OCI-LY3 (cell line): ENCODE measurements around the gene ANKS4B.

Experiments
- H2AFZ ChIP-seq: fragments of 200-600, 300-600 bp; shearing (Covaris generic); 2 replicates; pipeline ENCODE4 v1.6.0; 2014; ENCODE audit warnings: antibody characterized with exemption, low read depth, low read length
- H3K27ac ChIP-seq: fragments of 200-600, 300-600 bp; sonication (generic); 2 replicates; pipeline ENCODE4 v1.5.1; 2014; ENCODE audit warnings: mild to moderate bottlenecking, low read length, moderate library complexity, mixed read lengths
- H3K27me3 ChIP-seq: fragments of 200-600, 300-600 bp; sonication (generic); 2 replicates; pipeline ENCODE4 v1.6.1; 2014; ENCODE audit warnings: low read depth, low read length, mixed read lengths
- H3K36me3 ChIP-seq: fragments of 200-600, 300-600 bp; sonication (generic); replicated peaks from 2 replicates; pipeline ENCODE3; 2014; ENCODE audit warnings: low read depth, low read length, mixed read lengths
- H3K4me1 ChIP-seq: fragments of 300-600, 200-600 bp; sonication (generic); 2 replicates; pipeline ENCODE4 v1.6.1; 2014; ENCODE audit warnings: low read length, mixed read lengths
- H3K4me2 ChIP-seq: fragments of 200-600, 300-600 bp; sonication (generic); 2 replicates; pipeline ENCODE4 v1.6.1; 2014; ENCODE audit warnings: low read length, mixed read lengths
- H3K4me3 ChIP-seq: fragments of 300-600, 200-600 bp; sonication (generic); 2 replicates; pipeline ENCODE4 v1.5.1; 2014; ENCODE audit warnings: antibody characterized with exemption, mild to moderate bottlenecking, low read length, moderate library complexity
- H3K79me2 ChIP-seq: fragments of 300-600, 200-600 bp; shearing (Covaris generic); 2 replicates; pipeline ENCODE4 v1.6.1; 2014; ENCODE audit warnings: mild to moderate bottlenecking, low read length, mixed read lengths
- H3K9ac ChIP-seq: fragments of 300-600, 200-600 bp; shearing (Covaris generic); 2 replicates; pipeline ENCODE4 v1.6.0; 2014; ENCODE audit warnings: mild to moderate bottlenecking, low read length, moderate library complexity
- H3K9me3 ChIP-seq: fragments of 200-600, 300-600 bp; shearing (Covaris generic); 2 replicates; pipeline ENCODE4 v1.6.1; 2014; ENCODE audit warnings: low read length, mixed read lengths; ENCODE audit not compliant: insufficient read depth
- H4K20me1 ChIP-seq: fragments of 200-600, 300-600 bp; sonication (generic); 2 replicates; pipeline ENCODE4 v1.6.1; 2016; ENCODE audit warnings: low read length, mixed read lengths; ENCODE audit not compliant: insufficient read depth
- EZH2phosphoT487 ChIP-seq: fragments of 200-600 bp; shearing (Covaris generic); IDR thresholded peaks from 2 replicates; pipeline ENCODE4 v1.6.1; 2018; ENCODE audit warnings: antibody characterized with exemption, mixed run types, low read depth
- TF ChIP-seq, protein P1 (sequence below): fragments of 200-600, 300-600 bp; sonication (generic); IDR thresholded peaks from 2 replicates; pipeline ENCODE4 v1.5.1; 2014; ENCODE audit warnings: antibody characterized with exemption, low read length, low read depth

ANKS4B gene

DNA sequence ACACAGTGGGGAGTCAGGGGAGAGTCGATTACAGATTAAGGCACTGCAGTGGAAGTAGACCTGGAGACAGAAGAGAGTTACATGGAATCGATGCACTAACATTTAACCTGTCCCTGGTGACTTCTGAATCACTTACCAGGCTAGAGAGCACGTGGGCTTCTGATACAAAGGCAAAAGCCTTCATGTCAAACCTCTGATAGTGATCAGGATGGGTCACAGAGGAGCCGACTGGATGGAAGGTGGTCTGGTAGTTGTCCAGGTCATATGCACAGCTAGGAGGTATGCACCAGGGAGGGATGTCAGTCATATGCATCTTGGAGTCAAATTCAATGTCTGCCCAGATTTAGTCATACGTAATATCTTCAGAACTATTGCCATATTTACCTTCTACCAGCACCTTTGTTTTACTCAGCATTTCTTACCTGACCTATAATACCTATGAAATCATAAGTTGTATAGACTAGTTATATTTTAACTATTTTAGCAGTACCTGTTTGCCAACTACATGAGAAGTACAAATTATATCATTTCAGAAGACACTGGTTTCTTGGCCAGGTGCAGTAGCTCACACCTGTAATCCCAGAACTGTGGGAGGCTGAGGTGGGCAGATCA is 33.8 kb upstream of the ANKS4B start:
- H3K27me3 ChIP-seq, result peaks cover 50% of the 10 kb centered on the region

DNA sequence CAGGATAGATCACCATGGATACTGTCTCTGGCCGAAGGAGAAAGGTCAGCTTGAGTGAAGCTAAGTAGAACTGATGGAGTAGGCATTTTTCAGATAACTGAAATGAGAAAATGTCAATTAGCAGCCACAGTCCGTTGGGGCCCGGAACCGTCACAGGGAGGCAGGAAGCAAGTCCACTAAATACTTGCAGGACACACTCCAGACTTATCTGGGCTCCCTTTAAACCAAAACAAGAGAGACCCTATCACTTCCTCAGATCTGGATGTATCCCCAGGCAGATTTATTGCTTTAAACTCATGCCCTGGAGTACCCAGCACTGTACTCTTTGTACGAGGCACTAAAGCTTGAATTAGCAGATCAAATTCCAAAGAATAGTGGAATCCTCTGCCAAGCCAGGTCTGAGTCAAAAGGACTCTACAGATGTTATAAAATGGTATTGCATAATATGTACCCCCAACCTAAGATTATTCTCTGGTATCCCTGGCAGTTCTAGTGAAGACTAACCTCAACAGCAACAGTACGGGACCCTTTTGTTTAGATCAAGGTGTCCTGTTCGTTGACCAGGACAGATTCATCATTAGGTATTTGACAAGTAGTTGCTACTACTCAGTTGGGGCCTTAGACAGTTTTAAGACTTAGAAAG is 30.2 kb upstream of the ANKS4B start:
- no peaks in the 10 kb centered on the region for H3K4me1 ChIP-seq
- H2AFZ ChIP-seq, result no peak overlapping the region
- H4K20me1 ChIP-seq, result no peaks in the 10 kb centered on the region
- H3K27me3 ChIP-seq, result peaks cover 45% of the 10 kb centered on the region
- no peak overlapping the region for H3K27ac ChIP-seq
- no peak for TF ChIP-seq EZH2phosphoT487
- TF ChIP-seq, protein P1, sequence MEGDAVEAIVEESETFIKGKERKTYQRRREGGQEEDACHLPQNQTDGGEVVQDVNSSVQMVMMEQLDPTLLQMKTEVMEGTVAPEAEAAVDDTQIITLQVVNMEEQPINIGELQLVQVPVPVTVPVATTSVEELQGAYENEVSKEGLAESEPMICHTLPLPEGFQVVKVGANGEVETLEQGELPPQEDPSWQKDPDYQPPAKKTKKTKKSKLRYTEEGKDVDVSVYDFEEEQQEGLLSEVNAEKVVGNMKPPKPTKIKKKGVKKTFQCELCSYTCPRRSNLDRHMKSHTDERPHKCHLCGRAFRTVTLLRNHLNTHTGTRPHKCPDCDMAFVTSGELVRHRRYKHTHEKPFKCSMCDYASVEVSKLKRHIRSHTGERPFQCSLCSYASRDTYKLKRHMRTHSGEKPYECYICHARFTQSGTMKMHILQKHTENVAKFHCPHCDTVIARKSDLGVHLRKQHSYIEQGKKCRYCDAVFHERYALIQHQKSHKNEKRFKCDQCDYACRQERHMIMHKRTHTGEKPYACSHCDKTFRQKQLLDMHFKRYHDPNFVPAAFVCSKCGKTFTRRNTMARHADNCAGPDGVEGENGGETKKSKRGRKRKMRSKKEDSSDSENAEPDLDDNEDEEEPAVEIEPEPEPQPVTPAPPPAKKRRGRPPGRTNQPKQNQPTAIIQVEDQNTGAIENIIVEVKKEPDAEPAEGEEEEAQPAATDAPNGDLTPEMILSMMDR, result no peak
- H3K4me2 ChIP-seq, result no peak overlapping the region
- no peaks in the 10 kb centered on the region for H3K79me2 ChIP-seq
- H3K9ac ChIP-seq, result no peak overlapping the region
- H3K9me3 ChIP-seq, result no peaks in the 10 kb centered on the region
- no peaks in the 10 kb centered on the region for H3K36me3 ChIP-seq
- H3K4me3 ChIP-seq, result no peak overlapping the region

More for the DNA sequence above, 33.8 kb upstream of the ANKS4B start:
- Histone ChIP-seq H3K79me2 (no peaks in the 10 kb centered on the region), H3K9me3 (no peaks in the 10 kb centered on the region), H3K4me1 (peaks cover 6% of the 10 kb centered on the region), H3K27ac (no peak overlapping the region), H4K20me1 (no peaks in the 10 kb centered on the region), H3K4me2 (no peak overlapping the region), H3K4me3 (no peak overlapping the region), H2AFZ (no peak overlapping the region), H3K9ac (no peak overlapping the region), H3K36me3 (no peaks in the 10 kb centered on the region)
- TF ChIP-seq EZH2phosphoT487, result no peak
- TF ChIP-seq, protein P1, result no peak

DNA sequence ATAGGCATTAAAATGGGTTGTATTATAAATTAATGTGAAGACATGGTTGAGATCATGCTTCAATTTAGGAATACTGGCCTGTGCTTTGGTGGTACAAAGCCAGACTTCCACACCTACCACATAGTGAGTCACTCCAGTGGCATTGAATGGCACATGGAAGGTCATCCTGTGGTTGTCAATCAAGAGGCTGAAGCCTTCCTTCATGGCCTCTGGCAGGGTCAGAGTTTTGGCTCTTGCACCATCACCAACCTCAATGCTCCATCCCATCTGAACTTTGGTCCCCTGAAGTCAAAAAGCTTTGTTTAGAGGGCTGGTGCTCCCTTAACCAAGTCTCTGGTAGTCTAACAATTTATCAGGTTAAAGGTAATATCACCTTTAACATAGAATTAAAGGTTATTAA is 28.2 kb upstream of the ANKS4B start:
- no peaks in the 10 kb centered on the region for H3K9me3 ChIP-seq
- H3K27ac ChIP-seq, result no peak overlapping the region
- TF ChIP-seq, protein P1, result no peak
- TF ChIP-seq EZH2phosphoT487, result no peak
- no peaks in the 10 kb centered on the region for H3K4me1 ChIP-seq
- H3K4me3 ChIP-seq, result no peak overlapping the region
- no peak overlapping the region for H3K9ac ChIP-seq
- H2AFZ ChIP-seq, result no peak overlapping the region
- H3K79me2 ChIP-seq, result no peaks in the 10 kb centered on the region
- H4K20me1 ChIP-seq, result no peaks in the 10 kb centered on the region
- no peaks in the 10 kb centered on the region for H3K36me3 ChIP-seq
- no peak overlapping the region for H3K4me2 ChIP-seq
- H3K27me3 ChIP-seq, result peaks cover 29% of the 10 kb centered on the region

DNA sequence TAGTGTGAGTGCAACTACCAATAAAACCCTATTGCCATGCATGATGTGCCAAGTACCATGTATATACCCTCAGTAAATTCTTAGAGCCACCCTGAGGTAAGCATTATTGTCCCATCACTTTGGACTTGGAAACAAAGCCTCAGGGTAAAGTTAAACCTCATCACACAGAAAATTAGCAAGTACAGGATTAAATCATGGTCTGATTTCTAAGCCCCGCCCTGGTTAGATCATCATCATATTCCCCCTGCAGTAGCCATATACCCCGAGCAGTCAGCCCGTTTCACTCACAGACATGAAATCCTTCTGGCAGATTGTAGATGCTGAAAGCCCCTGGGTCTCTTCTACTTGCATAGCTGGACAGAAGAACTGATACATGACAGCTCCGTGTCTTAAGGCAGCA is 26.9 kb upstream of the ANKS4B start:
- TF ChIP-seq, protein P1, result no peak
- TF ChIP-seq EZH2phosphoT487, result no peak
- Histone ChIP-seq H3K36me3 (no peaks in the 10 kb centered on the region), H2AFZ (no peak overlapping the region), H3K27me3 (peaks cover 20% of the 10 kb centered on the region), H3K27ac (no peak overlapping the region), H3K4me3 (no peak overlapping the region), H3K9ac (no peak overlapping the region), H3K79me2 (no peaks in the 10 kb centered on the region), H3K4me1 (no peaks in the 10 kb centered on the region), H3K9me3 (no peaks in the 10 kb centered on the region), H4K20me1 (no peaks in the 10 kb centered on the region), H3K4me2 (no peak overlapping the region)
